Nucleus accumbens (tissue), 56 donors: Measurements from ENCODE around the gene CALML5.

Experiments
- DNase-seq, 56 donors: peaks; one replicate each; lab custom pipeline; 2025; lab: John Stamatoyannopoulos, UW

The CALML5 gene

DNA sequence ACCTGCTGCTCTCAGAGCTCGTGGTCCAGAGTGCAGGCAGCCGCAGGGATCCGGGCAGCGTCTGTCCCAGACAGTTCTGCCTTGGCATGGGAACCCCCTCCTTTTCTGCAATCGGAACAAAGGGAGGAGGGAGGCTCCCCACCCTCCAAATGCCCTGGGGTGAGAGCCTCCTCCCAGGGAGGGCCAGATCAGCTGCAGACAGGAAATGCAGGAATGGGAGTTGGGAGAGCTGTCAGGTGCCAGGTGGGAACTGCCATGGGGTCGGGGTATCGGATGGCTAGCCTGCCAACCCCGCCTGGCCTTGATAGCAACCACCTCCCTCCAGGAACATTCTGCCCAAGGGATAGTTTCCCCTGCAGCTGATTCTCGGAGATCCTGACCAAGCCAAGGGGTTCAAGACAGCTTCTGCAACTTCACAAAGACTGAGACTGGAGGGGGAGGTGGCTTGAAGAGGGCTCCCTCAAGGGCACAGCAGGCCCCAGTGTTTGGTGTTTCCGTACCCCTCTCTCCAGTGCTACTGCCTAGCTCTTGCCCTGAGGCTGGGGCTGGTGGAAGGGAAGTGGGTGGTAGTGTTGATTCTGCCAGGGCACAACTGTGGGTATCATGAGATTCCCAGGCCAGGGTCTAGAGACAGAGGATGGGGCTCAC lies at the start of gene CALML5:
CALML5 (minus strand) TSS at position 78 of the 648 bp plus-strand sequence. CDS start 132 bp downstream, outside the sequence.
- DNase-seq: no peak

- DNase-seq: no peak
Observed at GRCh38 chr10:5547931-5548660, 48.7 kb upstream of the CALML5 start.

DNA sequence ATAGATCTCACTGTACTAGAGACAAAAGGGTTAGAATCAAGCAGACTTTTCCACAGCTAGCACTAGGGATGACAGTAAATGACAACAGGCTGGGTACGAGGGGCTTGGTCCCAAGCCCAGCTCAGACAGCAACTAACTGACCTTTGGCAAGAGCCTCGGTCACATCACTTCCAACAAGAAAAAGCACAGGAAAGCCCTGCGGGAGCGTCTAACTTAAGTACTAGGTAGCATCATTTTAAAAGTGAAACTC lies 48.2 kb upstream of the CALML5 start:
- DNase-seq: no peak

GRCh38 chr10:5546891-5547680 lies 47.7 kb upstream of the CALML5 start:
- no peak for DNase-seq

- DNase-seq: no peak
Observed at GRCh38 chr10:5545778-5546710, 46.7 kb upstream of the CALML5 start.

DNA sequence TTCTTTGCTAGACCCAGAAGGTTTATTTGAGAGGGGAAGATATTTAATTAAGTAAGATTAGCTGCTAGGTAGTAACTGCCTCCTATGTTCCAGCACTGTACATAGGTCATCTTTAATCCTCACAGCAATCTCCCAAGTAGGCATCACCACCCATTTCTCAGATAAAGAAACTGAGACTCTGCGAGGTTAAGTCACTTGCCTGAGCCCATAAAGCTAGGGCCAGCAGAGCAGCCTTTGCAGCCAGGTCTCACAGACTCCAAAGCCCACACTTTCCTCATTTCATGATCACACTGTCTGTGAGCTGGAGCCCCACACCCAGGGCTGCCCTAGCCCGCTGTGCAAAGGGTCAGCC lies 46.0 kb upstream of the CALML5 start:
- DNase-seq: no peak

- no peak for DNase-seq
Observed at GRCh38 chr10:5545011-5545410, 45.6 kb upstream of the CALML5 start.

- DNase-seq: no peak
Observed at GRCh38 chr10:5544216-5544805, 44.9 kb upstream of the CALML5 start.

DNA sequence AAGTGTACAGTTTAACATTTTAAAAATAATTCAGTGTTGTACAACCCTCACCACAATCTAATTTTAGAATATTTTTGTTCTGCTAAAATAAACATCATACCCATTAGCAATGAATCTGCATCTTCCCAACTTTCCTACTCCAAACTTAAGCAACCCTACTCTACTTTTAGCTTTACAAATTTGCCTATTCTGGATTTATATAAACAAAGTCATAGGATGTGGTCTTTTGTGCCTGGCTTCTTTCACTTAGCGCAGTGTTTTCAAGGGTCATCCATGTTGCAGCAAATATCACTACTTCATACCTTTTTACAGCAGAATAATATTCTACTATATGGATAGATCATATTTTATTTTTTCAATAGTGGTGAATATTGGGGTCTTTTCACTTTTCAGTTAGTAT lies 44.3 kb upstream of the CALML5 start:
- DNase-seq: no peak

- no peak for DNase-seq
Observed at GRCh38 chr10:5542100-5542499, 42.7 kb upstream of the CALML5 start.

DNA sequence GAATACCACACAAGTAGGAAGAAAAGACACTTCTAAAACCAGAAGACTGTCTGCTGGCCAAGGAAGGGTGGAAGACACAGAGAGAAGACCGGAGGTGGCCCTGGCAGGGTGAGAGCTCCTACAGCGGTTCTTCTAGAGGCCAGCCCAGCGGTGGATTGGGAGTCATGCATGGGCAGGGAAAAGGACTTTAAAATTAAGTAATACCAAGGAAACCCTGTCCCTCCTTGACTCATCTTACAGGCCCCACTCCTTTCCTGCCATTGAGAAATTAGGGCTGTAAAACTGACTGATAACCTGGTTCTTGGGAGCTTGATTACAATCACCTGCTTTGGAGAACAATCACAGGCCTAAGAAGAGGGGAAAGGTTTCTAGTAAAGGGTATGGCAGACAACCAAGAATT lies 41.5 kb upstream of the CALML5 start:
- no peak for DNase-seq

DNA sequence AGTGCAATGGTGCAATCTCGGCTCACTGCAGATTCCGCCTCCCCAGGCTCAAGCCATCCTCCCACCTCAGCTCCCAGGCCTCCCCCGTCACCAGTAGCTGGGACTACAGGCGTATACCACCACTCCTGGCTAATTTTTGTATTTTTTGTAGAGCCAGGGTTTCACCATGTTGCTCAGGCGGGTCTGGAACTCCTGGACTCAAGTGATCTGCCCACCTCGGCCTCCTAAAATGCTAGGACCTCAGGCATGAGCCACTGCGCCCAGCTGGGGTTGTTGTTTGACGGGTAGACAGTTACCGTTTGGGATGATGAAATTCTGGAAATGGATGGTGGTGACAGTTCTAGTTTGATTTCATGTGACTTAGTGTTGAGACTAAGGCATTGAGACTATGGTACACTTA lies 40.7 kb upstream of the CALML5 start:
- DNase-seq: no peak

DNA sequence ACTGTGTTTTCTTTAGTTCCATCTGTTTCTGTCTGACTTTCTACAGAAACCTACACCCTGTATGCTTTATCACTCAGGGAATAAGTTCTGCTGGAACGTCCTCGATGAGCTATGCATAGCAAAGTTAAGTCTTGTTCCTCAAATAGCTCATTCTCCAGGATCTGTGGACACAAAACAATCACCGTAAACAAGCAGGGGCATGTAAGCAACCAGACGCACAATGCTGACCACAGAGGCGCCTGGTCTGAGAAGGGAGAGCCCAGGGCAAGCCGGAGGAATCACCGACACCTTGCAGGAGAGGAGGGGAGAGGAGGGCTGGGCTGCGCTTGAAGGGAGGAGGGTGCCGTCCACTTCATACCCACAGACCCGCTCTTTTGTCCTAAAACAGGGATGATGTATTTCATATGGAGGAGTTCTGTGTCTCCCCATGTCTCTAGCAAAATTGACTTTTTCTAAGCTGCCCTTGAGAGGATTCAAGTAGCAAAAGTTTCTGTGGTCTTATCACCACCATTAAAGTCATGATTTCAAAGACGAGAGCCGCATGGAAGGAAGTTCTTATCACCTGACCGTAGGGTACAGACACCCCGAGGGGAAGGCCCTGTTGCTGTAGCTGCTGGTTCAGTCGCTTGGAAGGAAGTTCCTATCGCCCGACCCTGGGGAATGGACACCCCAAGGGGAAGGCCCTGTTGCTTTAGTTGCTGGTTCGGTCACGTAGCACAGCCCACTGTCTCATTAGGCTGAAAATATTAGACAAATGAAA lies 39.7 kb upstream of the CALML5 start:
- DNase-seq: no peak

DNA sequence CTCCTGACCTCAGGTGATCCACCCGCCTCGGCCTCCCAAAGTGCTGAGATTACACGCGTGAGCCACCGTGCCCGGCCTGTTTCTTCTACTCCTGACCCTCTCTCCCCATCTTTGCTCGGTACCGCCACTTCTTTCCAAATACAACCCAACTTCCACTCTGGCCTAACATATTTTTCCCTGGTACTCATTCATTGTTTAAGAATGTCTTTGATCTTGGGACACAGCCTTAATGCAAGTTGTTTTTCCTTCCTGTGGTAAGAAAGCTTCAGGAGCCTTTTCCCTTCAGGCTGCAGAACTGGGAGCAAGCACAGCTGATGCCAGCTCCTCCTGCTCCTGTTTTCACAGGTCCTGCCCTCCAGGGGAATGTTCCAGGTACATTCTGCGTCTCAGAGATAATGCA lies 39.1 kb upstream of the CALML5 start:
- no peak for DNase-seq

DNA sequence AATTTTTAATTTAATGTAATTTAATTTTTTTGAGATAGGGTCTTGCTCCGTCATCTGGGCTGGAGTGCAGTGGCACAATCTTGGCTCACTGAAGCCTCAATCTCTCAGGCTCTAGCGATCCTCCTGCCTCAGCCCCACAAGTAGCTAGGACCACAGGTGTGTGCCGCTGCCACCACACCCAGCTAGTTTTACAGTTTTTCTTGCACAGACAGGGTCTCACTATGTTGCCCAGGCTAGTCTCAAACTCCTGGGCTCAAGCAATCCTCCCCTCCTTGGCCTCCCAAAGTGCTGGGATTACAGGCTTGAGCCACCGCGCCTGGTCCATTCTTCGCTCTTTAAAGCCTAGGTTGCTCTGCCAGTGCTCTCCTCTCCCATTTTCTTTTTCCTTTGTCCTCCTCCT lies 38.3 kb upstream of the CALML5 start:
- no peak for DNase-seq

GRCh38 chr10:5536486-5537081 lies 37.2 kb upstream of the CALML5 start:
- DNase-seq: no peak

GRCh38 chr10:5534880-5535856 lies 35.8 kb upstream of the CALML5 start:
- no peak for DNase-seq
